ENCODE results near the gene GRIK1.

The GRIK1 gene

GRCh38 chr21:29914326-29914725 is 25.5 kb downstream of the GRIK1 start:
- in situ Hi-C loops (cut with MboI; ENCODE audit: low sequenced_read_pairs) = no loop called here

GRCh38 chr21:29909571-29909970 is 30.2 kb downstream of the GRIK1 start:
- in situ Hi-C loops (cut with MboI; ENCODE audit: low sequenced_read_pairs) = no loop called here

- in situ Hi-C loops (cut with MboI; ENCODE audit: low sequenced_read_pairs) = no loop called here
Measured at GRCh38 chr21:29904359-29905282, 35.2 kb downstream of the GRIK1 start.

- in situ Hi-C loops (cut with MboI; ENCODE audit: low sequenced_read_pairs) = no loop called here
Measured at GRCh38 chr21:29896884-29897283, 42.9 kb downstream of the GRIK1 start.

GRCh38 chr21:29893687-29894086 is 46.1 kb downstream of the GRIK1 start:
- in situ Hi-C loops (cut with MboI; ENCODE audit: low sequenced_read_pairs) = no loop called here

GRCh38 chr21:29892379-29892778 is 47.4 kb downstream of the GRIK1 start:
- in situ Hi-C loops (cut with MboI; ENCODE audit: low sequenced_read_pairs) = no loop called here

- in situ Hi-C loops (cut with MboI; ENCODE audit: low sequenced_read_pairs) = no loop called here
Measured at GRCh38 chr21:29888437-29888836, 51.4 kb downstream of the GRIK1 start.

GRCh38 chr21:29887313-29888009 is 52.3 kb downstream of the GRIK1 start:
- in situ Hi-C loops (cut with MboI; ENCODE audit: low sequenced_read_pairs) = no loop called here

- in situ Hi-C loops (cut with MboI; ENCODE audit: low sequenced_read_pairs) = no loop called here
Measured at GRCh38 chr21:29885491-29885890, 54.3 kb downstream of the GRIK1 start.

GRCh38 chr21:29875873-29876272 is 63.9 kb downstream of the GRIK1 start:
- in situ Hi-C loops (cut with MboI; ENCODE audit: low sequenced_read_pairs) = no loop called here

- in situ Hi-C loops (cut with MboI; ENCODE audit: low sequenced_read_pairs) = no loop called here
Measured at GRCh38 chr21:29875036-29875716, 64.6 kb downstream of the GRIK1 start.

- in situ Hi-C loops (cut with MboI; ENCODE audit: low sequenced_read_pairs) = no loop called here
Measured at GRCh38 chr21:29873908-29874307, 65.9 kb downstream of the GRIK1 start.

GRCh38 chr21:29870814-29871213 is 69.0 kb downstream of the GRIK1 start:
- in situ Hi-C loops (cut with MboI; ENCODE audit: low sequenced_read_pairs) = no loop called here

- in situ Hi-C loops (cut with MboI; ENCODE audit: low sequenced_read_pairs) = no loop called here
Measured at GRCh38 chr21:29867796-29868195, 72.0 kb downstream of the GRIK1 start.

- in situ Hi-C loops (cut with MboI; ENCODE audit: low sequenced_read_pairs) = no loop called here
Measured at GRCh38 chr21:29860346-29860745, 79.5 kb downstream of the GRIK1 start.

GRCh38 chr21:29857150-29857549 is 82.6 kb downstream of the GRIK1 start:
- in situ Hi-C loops (cut with MboI; ENCODE audit: low sequenced_read_pairs) = no loop called here

GRCh38 chr21:29854795-29855194 is 85.0 kb downstream of the GRIK1 start:
- in situ Hi-C loops (cut with MboI; ENCODE audit: low sequenced_read_pairs) = no loop called here

GRCh38 chr21:29851611-29852010 is 88.2 kb downstream of the GRIK1 start:
- in situ Hi-C loops (cut with MboI; ENCODE audit: low sequenced_read_pairs) = no loop called here

GRCh38 chr21:29849735-29850176 is 90.0 kb downstream of the GRIK1 start:
- in situ Hi-C loops (cut with MboI; ENCODE audit: low sequenced_read_pairs) = loop anchor here (25.0 kb wide), 1 partner anchor 762 kb away; no protein-coding TSS in a partner anchor

GRCh38 chr21:29843804-29844203 is 96.0 kb downstream of the GRIK1 start:
- in situ Hi-C loops (cut with MboI; ENCODE audit: low sequenced_read_pairs) = loop anchor here (25.0 kb wide), 1 partner anchor 757 kb away; no protein-coding TSS in a partner anchor

- in situ Hi-C loops (cut with MboI; ENCODE audit: low sequenced_read_pairs) = loop anchor here (25.0 kb wide), 1 partner anchor 747 kb away; no protein-coding TSS in a partner anchor
Measured at GRCh38 chr21:29834617-29835016, 105.2 kb downstream of the GRIK1 start.
